GM18909 (cell line): ENCODE results near the gene TFAP2E.
"Not testable (repeated sequence)": the region's sequence is repeated elsewhere in the genome, so short reads cannot be mapped to it uniquely, and the experiment has no call there.

ENCODE experiments used
- ATAC-seq: cut with Tn5 transposase; IDR thresholded peaks from one replicate; pipeline ENCODE4 v1.9.1; 2021; ENCODE audit warnings: mild to moderate bottlenecking; ENCODE audit not compliant: unreplicated experiment, poor library complexity

TFAP2E gene

DNA sequence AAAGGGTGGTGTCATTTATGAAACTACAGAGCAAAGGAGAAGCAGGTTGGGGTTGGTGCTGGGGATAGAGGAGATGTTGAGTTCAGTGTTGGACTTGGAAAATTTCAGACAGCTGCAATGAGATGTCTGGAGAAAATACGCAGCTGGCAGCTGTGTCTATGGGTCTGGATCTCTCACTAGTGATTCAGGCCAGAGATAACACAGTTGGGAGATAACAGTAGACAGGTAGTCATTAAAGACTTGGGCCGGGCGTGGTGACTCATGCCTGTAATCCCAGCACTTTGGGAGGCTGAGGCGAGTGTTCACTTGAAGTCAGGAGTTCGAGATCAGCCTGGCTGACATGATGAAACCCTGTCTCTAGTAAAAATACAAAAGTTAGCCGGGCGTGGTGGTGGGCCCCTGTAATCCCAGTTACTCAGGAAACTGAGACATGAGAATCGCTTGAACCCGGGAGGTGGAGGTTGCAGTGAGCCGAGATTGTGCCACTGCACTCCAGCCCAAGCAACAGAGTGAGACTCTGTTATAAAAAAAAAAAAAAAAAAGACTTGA lies 2.5 kb upstream of the TFAP2E start:
- no peak for ATAC-seq

DNA sequence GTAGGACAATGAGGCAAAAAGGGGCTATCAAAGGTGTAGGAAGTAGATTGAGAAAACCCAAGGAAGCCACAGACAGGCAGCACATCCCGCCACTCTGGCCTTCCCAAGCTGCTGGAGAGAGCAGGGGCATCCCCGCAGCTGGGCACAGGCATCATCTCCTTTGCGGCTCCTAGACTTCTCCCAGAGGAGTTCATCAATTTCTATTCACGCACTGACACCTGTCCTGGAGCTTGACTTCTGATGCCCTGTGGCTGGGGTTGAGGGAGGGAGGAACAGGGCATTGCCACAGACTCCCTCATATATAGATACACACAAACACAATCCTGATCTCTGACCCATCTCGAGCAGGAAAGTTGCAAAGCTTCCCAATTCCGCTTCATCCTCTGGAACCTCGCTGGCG lies 1.9 kb upstream of the TFAP2E start:
- ATAC-seq: no peak

DNA sequence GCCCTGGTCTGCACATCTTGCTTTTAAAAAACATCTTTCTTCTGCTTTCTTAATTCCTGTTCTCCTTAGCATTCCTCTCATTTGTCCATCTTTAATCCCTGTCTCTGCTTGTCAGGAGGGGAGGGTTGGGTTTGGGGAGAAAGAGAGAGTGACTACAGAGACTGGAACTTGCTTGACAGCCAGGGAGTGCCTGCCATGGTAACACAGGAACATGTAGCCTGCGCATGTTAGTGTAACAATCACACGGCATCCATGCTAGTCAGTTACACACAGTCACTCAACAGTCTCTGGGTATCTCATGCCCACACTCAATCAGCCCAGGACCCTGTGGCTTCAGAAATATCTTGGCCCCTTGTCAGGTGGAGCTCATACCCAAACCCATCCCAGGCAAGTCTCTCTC lies 818 bp upstream of the TFAP2E start:
- ATAC-seq: no peak

- ATAC-seq: no peak
Measured at GRCh38 chr1:35574125-35574654, 1.1 kb downstream of the TFAP2E start.

GRCh38 chr1:35574655-35575415 lies 1.7 kb downstream of the TFAP2E start:
- ATAC-seq: no peak

GRCh38 chr1:35575416-35575958 lies 2.4 kb downstream of the TFAP2E start:
- ATAC-seq: no peak

- ATAC-seq: no peak
Measured at GRCh38 chr1:35576061-35576765, 3.1 kb downstream of the TFAP2E start.

DNA sequence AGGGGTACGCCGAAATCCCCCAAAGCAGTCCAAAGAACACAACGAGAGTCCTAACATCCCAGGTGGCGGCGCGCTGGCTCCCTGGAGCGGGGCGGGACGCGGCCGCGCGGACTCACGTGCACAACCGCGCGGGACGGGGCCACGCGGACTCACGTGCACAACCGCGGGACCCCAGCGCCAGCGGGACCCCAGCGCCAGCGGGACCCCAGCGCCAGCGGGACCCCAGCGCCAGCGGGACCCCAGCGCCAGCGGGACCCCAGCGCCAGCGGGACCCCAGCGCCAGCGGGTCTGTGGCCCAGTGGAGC lies 3.6 kb downstream of the TFAP2E start:
- ATAC-seq: not testable (repeated sequence)

- peak; percentile 77 for ATAC-seq
Measured at GRCh38 chr1:35577071-35577998, 4.2 kb downstream of the TFAP2E start.

DNA sequence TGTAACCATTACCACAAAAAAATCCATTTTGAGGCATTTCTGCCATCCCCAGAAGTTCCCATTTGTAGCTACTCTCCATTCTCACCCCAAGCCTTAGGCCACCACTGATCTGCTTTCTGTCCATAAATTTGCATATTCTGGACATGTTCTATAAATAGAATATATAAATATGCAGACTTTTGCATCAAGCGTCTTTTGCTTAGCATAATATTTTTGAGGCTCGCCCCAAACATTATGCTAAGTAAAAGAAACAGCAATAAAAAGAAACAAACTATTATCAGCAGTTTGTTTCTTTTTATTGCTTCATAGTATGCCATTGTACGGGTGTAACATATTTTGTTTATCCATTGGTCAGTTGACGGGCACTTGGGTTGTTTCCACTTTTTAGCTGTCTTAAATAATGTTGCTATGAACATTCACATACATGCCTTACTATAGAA lies 7.9 kb downstream of the TFAP2E start:
- ATAC-seq: no peak

DNA sequence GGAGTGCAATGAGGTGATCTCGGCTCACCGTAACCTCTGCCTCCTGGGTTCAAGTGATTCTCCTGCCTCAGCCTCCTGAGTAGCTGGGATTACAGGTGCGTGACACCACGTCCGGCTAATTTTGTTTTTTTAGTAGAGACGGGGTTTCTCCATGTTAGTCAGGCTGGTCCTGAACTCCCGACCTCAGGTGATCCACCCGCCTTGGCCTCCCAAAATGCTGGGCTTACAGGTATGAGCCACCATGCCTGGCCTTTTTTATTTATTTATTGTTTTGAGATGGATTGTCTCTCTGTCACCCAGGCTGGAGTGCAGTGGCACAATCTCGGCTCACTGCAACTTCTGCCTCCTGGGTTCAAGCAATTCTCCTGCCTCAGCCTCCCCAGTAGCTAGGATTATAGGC lies 8.5 kb downstream of the TFAP2E start:
- ATAC-seq: not testable (repeated sequence)

DNA sequence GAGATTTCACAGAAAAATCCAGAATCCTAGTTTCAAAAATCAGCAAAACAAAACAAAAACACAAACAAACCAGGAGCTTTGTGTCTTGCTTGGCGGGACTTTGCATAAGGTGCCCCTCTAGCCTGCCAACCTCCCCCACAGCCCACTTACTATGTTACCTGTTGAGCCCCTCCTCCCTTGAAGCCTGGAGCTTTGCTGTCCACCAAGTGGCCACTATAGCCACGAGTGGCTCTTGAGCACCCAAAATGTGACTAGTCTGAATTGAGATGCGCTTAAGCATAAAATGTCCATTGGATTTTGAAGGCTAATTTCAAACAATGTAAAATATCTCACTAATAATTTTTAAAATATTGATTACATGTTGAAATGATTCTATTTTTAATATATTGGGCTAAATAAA lies 12.2 kb downstream of the TFAP2E start:
- ATAC-seq: no peak

DNA sequence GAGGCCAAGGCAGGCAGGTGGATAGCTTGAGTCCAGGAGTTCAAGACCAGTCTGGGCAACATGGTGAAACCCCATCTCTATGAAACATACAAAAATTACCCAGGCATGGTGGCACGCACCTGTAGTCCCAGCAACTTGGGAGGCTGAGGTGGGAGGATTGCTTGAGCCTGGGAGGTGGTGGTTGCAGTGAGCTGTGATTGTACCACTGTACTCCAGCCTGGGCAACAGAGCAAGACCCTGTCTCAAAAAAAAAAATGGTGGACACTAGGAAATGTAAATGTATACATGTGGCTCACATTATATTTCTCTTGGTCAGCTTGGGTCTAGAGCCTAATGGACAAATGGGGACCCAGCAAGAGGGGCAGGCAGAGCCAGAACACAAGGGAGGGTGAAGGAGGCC lies 12.7 kb downstream of the TFAP2E start:
- ATAC-seq: not testable (repeated sequence)

- ATAC-seq: no peak
Measured at GRCh38 chr1:35586808-35587207, 13.7 kb downstream of the TFAP2E start.

DNA sequence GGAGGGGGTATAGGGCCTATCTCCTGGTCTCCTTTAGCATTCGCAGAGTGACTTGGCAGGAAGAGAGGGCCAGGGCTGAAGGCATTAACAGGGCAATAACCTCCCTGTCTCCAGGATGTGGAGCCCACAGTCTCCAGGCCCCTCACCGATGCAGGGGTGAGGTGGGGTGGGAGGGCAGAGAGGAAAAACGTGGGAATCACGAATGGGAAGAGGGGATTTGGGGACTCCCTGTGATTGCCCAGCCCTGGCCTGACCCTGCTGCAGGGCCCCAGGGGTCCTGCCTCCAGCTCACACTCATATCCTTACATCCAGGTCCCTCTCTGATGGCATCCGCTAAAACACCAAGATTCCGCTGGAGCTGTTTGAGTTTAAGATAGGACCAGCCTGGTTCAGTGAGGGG lies 14.6 kb downstream of the TFAP2E start:
- ATAC-seq: no peak

DNA sequence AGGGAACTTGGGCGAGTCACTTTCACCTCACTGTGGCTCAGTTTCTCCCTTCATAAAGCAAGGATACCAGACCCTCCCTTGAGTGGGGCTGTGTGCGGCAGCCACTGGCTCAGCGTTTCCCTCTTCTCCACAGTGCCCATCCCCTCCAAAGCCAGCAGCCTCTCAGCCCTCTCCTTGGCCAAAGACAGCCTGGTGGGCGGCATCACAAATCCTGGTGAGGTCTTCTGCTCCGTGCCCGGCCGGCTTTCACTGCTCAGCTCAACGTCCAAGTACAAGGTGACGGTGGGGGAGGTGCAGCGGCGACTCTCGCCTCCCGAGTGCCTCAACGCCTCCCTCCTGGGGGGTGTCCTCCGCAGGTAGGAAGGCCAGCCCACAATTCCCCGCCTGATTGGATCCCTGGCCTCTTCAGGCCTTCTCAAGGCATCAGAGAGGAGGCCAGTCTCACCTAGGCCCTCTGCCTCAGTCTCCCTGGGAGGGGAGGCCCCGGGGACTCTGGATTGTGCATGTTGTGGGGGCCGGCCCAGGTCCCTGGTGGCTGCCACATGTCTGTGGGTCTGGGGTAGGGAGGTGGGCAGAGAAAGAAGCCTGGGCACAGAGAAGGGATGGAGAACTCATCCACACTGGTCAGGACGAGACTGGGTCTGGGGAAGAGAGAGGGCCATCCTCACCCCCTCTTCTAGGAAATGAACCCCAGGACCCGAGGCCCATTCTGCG lies 15.2 kb downstream of the TFAP2E start:
- ATAC-seq: no peak

DNA sequence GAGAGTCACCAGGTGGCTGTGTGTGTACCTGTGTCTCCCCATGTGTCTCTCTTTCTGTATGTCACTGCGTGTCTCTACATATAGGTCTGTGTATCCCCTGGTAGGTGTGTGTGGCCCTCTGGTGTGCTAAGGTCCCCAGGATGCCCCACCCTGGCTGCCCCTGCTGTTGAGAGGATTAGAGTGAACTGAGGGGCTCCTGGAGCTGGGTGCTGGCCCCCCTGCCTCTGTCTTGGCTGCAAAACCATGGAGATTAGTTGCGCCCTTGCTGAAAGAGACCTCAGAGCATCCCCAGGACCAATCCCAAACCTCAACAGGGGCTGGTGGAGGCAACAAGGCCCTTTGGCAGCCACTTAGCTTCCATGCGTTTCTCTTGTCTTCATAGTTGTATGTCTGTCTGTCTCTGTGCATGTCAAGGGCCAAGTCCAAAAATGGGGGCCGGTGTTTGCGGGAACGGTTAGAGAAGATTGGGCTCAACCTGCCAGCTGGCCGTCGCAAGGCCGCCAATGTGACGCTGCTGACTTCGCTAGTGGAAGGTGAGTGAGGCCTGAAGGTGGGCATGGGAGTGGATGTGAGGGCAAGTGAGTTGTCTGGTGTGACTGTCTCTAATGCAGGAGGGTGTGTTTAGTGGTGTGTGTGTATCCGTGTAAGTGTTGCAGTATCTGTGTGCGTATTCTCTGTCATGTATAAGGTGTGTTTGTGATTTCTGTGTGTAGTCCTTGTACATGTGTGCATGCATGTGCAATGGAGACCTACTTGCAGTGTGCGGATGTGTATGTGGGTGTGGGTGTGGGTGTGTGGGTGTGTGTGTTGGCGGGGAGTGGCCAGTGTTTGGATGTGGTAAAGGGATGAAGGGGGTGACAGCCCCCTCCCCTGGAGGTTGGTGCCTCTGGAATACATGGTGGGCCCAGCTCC lies 16.7 kb downstream of the TFAP2E start:
- ATAC-seq: no peak

- ATAC-seq: no peak
Measured at GRCh38 chr1:35590476-35591040, 17.4 kb downstream of the TFAP2E start.
